IMR-90 (cell line): ENCODE results near the gene PLEKHH1. TPM values are rescaled to one million over a fixed set of nuclear protein-coding genes. Genes with fewer than 3 reads are reported as not detected.

Experiments used
- ATAC-seq: fragments of 200-7000 bp; cut with Tn5 transposase; 2 replicates; pipeline ENCODE4 v1.9.1; 2020; ENCODE audit warnings: low read depth, mild to moderate bottlenecking, moderate library complexity
- BruUV-seq: library from RNA; stranded (reverse); fragments of 400-500 nt; replicated peaks from 2 replicates; lab custom pipeline; 2021; lab: Mats Ljungman, UMichigan
- CTCF ChIA-PET: fragments of 300-600 bp; formaldehyde crosslinking; extraction: SDS; loops from one replicate; lab custom pipeline; 2021; ENCODE audit warnings: antibody characterized with exemption; lab: Yijun Ruan, JAX
- POLR2A ChIA-PET: fragments of 300-600 bp; sonication (Branson Sonifier 250); formaldehyde crosslinking; loops from one replicate; lab custom pipeline; 2022; ENCODE audit warnings: antibody characterized with exemption; ENCODE audit not compliant: unreplicated experiment; lab: Charles Lee
- DNase-seq: peaks from one replicate; pipeline ENCODE4 v3.0.0; 2013
- H2AFZ ChIP-seq: replicated peaks from 2 replicates; pipeline ENCODE3; 2013; ENCODE audit warnings: low read length, mild to moderate bottlenecking; ENCODE audit not compliant: poor library complexity
- H2AK5ac ChIP-seq: 2 replicates; pipeline ENCODE4 v1.6.1; 2013; ENCODE audit warnings: low read depth, low read length, inconsistent platforms
- H2AK9ac ChIP-seq: replicated peaks from 2 replicates; pipeline ENCODE3; 2013; ENCODE audit warnings: mild to moderate bottlenecking, low read depth, low read length, moderate library complexity; ENCODE audit not compliant: poor library complexity
- H2BK120ac ChIP-seq: 2 replicates; pipeline ENCODE4 v1.6.1; 2013; ENCODE audit warnings: low read depth, low read length, inconsistent platforms
- H2BK15ac ChIP-seq: 3 replicates; pipeline ENCODE4 v1.6.1; 2013; ENCODE audit warnings: low read depth, low read length, inconsistent platforms
- H2BK20ac ChIP-seq: 2 replicates; pipeline ENCODE4 v1.6.1; 2013; ENCODE audit warnings: low read depth, mild to moderate bottlenecking, inconsistent platforms, low read length, moderate library complexity
- H2BK5ac ChIP-seq: 2 replicates; pipeline ENCODE4 v1.6.1; 2013; ENCODE audit warnings: mild to moderate bottlenecking, low read depth, low read length, inconsistent platforms; ENCODE audit not compliant: poor library complexity, severe bottlenecking
- H3K14ac ChIP-seq: replicated peaks from 2 replicates; pipeline ENCODE4 v1.6.1; 2013; ENCODE audit warnings: low read depth, low read length, inconsistent platforms
- H3K18ac ChIP-seq: 2 replicates; pipeline ENCODE4 v1.6.1; 2013; ENCODE audit warnings: low read depth, low read length, control low read depth
- H3K23ac ChIP-seq: 2 replicates; pipeline ENCODE4 v1.6.1; 2013; ENCODE audit warnings: low read depth, low read length, inconsistent platforms
- H3K27ac ChIP-seq: 2 replicates; pipeline ENCODE4 v1.5.1; 2013; ENCODE audit warnings: mild to moderate bottlenecking, control low read depth, low read length; ENCODE audit not compliant: insufficient read depth
- H3K27me3 ChIP-seq: 2 replicates; pipeline ENCODE4 v1.6.1; 2013; ENCODE audit warnings: low read length; ENCODE audit not compliant: control insufficient read depth, insufficient read depth
- H3K36me3 ChIP-seq: 2 replicates; pipeline ENCODE4 v1.6.1; 2013; ENCODE audit warnings: low read length, mixed read lengths; ENCODE audit not compliant: control insufficient read depth, insufficient read depth
- H3K4ac ChIP-seq: 2 replicates; pipeline ENCODE4 v1.6.1; 2013; ENCODE audit warnings: low read depth, low read length, inconsistent platforms
- H3K4me1 ChIP-seq: 2 replicates; pipeline ENCODE4 v1.6.1; 2013; ENCODE audit warnings: low read length, mixed read lengths; ENCODE audit not compliant: control insufficient read depth, insufficient read depth
- H3K4me2 ChIP-seq: 2 replicates; pipeline ENCODE4 v1.6.1; 2013; ENCODE audit warnings: low read depth, mild to moderate bottlenecking, control low read depth, low read length, moderate library complexity
- H3K4me3 ChIP-seq: 2 replicates; pipeline ENCODE4 v1.5.1; 2013; ENCODE audit warnings: low read depth, mild to moderate bottlenecking, control low read depth, low read length, moderate library complexity; ENCODE audit not compliant: insufficient read depth
- H3K56ac ChIP-seq: 2 replicates; pipeline ENCODE4 v1.6.1; 2013; ENCODE audit warnings: low read length, inconsistent platforms; ENCODE audit not compliant: insufficient read depth; ENCODE audit errors: extremely low read depth
- H3K79me1 ChIP-seq, 2 experiments: 2 replicates each; pipeline ENCODE4 v1.6.1; 2013; ENCODE audit warnings: low read length in 2 of 2, inconsistent platforms in 1 of 2, low read depth in 1 of 2
- H3K9ac ChIP-seq: 2 replicates; pipeline ENCODE4 v1.6.1; 2013; ENCODE audit warnings: low read depth, low read length, control low read depth
- H3K9me1 ChIP-seq: 2 replicates; pipeline ENCODE4 v1.6.1; 2013; ENCODE audit warnings: low read length, inconsistent platforms; ENCODE audit not compliant: insufficient read depth
- H3K9me3 ChIP-seq: 2 replicates; pipeline ENCODE4 v1.6.1; 2013; ENCODE audit warnings: low read length; ENCODE audit not compliant: control insufficient read depth, insufficient read depth
- H4K20me1 ChIP-seq: 2 replicates; pipeline ENCODE4 v1.6.1; 2013; ENCODE audit warnings: low read length, inconsistent platforms; ENCODE audit not compliant: insufficient read depth
- H4K5ac ChIP-seq: 2 replicates; pipeline ENCODE4 v1.6.1; 2013; ENCODE audit warnings: mild to moderate bottlenecking, low read depth, low read length, control low read depth
- H4K8ac ChIP-seq, 2 experiments: 2 replicates each; pipeline ENCODE4 v1.6.1; 2013; ENCODE audit warnings: low read depth in 2 of 2, low read length in 2 of 2, control low read depth in 1 of 2, inconsistent platforms in 1 of 2
- H4K91ac ChIP-seq: 2 replicates; pipeline ENCODE4 v1.6.1; 2013; ENCODE audit warnings: low read depth, low read length, inconsistent platforms; ENCODE audit not compliant: insufficient read depth
- CEBPB ChIP-seq: IDR thresholded peaks from 2 replicates; pipeline ENCODE4 v1.6.1; 2012; ENCODE audit warnings: low read depth, low read length, improper control_type of control experiment
- CHD1 ChIP-seq: IDR thresholded peaks from 2 replicates; pipeline ENCODE4 v1.6.1; 2012; ENCODE audit warnings: low read depth, low read length, improper control_type of control experiment
- ELK1 ChIP-seq: fragments of 150-350 bp; IDR thresholded peaks from 2 replicates; pipeline ENCODE4 v1.6.1; 2016; ENCODE audit warnings: low read depth, mild to moderate bottlenecking, low read length, moderate library complexity, borderline replicate concordance
- MAFK ChIP-seq: IDR thresholded peaks from 2 replicates; pipeline ENCODE4 v1.6.1; 2012; ENCODE audit warnings: low read depth, low read length, improper control_type of control experiment
- MAZ ChIP-seq: IDR thresholded peaks from 2 replicates; pipeline ENCODE4 v1.6.1; 2012; ENCODE audit warnings: low read depth, mild to moderate bottlenecking, low read length, improper control_type of control experiment, moderate library complexity, borderline replicate concordance
- MXI1 ChIP-seq: IDR thresholded peaks from 2 replicates; pipeline ENCODE4 v1.6.1; 2012; ENCODE audit warnings: low read depth, mild to moderate bottlenecking, low read length, moderate library complexity, borderline replicate concordance
- NFE2L2 ChIP-seq: fragments of 150-350 bp; IDR thresholded peaks from 2 replicates; pipeline ENCODE4 v1.6.1; 2016; ENCODE audit warnings: low read depth, mild to moderate bottlenecking, low read length
- RAD21 ChIP-seq: IDR thresholded peaks from 2 replicates; pipeline ENCODE4 v1.6.1; 2012; ENCODE audit warnings: low read length, improper control_type of control experiment
- RCOR1 ChIP-seq: IDR thresholded peaks from 2 replicates; pipeline ENCODE4 v1.6.1; 2012; ENCODE audit warnings: mild to moderate bottlenecking, low read length, improper control_type of control experiment; ENCODE audit not compliant: insufficient replicate concordance
- RFX5 ChIP-seq: IDR thresholded peaks from 2 replicates; pipeline ENCODE4 v1.8.0; 2012; ENCODE audit warnings: low read depth, mild to moderate bottlenecking, low read length, moderate library complexity
- SMC3 ChIP-seq: fragments of 150-350 bp; IDR thresholded peaks from 2 replicates; pipeline ENCODE4 v1.6.1; 2016; ENCODE audit warnings: low read depth, mild to moderate bottlenecking, antibody characterized with exemption, low read length, moderate library complexity
- USF2 ChIP-seq: fragments of 150-350 bp; IDR thresholded peaks from 2 replicates; pipeline ENCODE4 v1.6.1; 2017; ENCODE audit warnings: mild to moderate bottlenecking, antibody characterized with exemption, low read length, low read depth
- WGBS, 2 experiments: methylation state at CpG; one replicate each; pipeline versions ENCODE4 v1.1.5 to v1.1.7; 2013; ENCODE audit warnings: missing lambda C conversion rate in 2 of 2; ENCODE audit not compliant: insufficient read length in 1 of 2; ENCODE audit errors: extremely low coverage in 2 of 2; 5-methylcytosine and 5-hydroxymethylcytosine counted together
- dilution Hi-C: fragments of 300-500 bp; cut with HindIII; formaldehyde crosslinking; loops from one replicate; pipeline ENCODE4 v1.14.3; 2018; ENCODE audit warnings: low sequenced_read_pairs; ENCODE audit not compliant: unreplicated experiment
- in situ Hi-C: fragments of 300-500 bp; cut with MboI; formaldehyde crosslinking; loops from 3 replicates; pipeline ENCODE4 v1.14.3; 2019; ENCODE audit warnings: low sequenced_read_pairs, inconsistent platforms, mixed read lengths
- intact Hi-C: fragments of 100-400 bp; cut with micrococcal nuclease; formaldehyde crosslinking; loops from 2 replicates; pipeline ENCODE4 v1.10.0; 2022
- polyA plus RNA-seq, 3 experiments: library from polyadenylated mRNA; depleted of rRNA; stranded (reverse); fragments of >200 nt; gene quantifications; 2 replicates each; pipeline ENCODE4 v1.2.3, GENCODE V29; 2012; ENCODE audit warnings: low replicate concordance in 1 of 3
- total RNA-seq: library from RNA; depleted of rRNA; stranded (reverse); fragments of >200 nt; gene quantifications from 2 replicates; pipeline ENCODE4 v1.2.3, GENCODE V29; 2012

PLEKHH1 gene
- total and polyA plus RNA-seq, 2 of the 4 experiments (the other 2 are of a cell fraction) = under 0.01 to 0.34 TPM

GRCh38 chr14:67574156-67574555 lies 41.1 kb downstream of the PLEKHH1 start:
- no peak overlapping the region for H2BK20ac ChIP-seq
- no peak overlapping the region for H3K56ac ChIP-seq
- no peaks in the 10 kb centered on the region for H3K79me1 ChIP-seq
- H3K23ac ChIP-seq = no peak overlapping the region
- no peak overlapping the region for H3K4me3 ChIP-seq
- no peaks in the 10 kb centered on the region for H4K20me1 ChIP-seq
- TF ChIP-seq NFE2L2 = no peak
- no peak for TF ChIP-seq MXI1
- no peak for TF ChIP-seq RFX5
- no peak for TF ChIP-seq SMC3
- no peak for TF ChIP-seq RAD21
- no peak for TF ChIP-seq ELK1
- no peak for TF ChIP-seq CEBPB
- no peak for TF ChIP-seq MAZ
- no peak for TF ChIP-seq MAFK
- no peak for TF ChIP-seq CHD1
- no peak for TF ChIP-seq RCOR1
- no peak for TF ChIP-seq USF2
- H2BK15ac ChIP-seq = no peak overlapping the region
- ChIA-PET CTCF (no interaction called here), POLR2A (no interaction called here)
- H3K27ac ChIP-seq = no peak overlapping the region
- no peaks in the 10 kb centered on the region for H3K36me3 ChIP-seq
- H3K4me1 ChIP-seq = no peaks in the 10 kb centered on the region
- no peaks in the 10 kb centered on the region for H3K9me3 ChIP-seq
- H4K91ac ChIP-seq = no peak overlapping the region
- H2AK5ac ChIP-seq = no peak overlapping the region
- H3K9ac ChIP-seq = no peak overlapping the region
- no peak overlapping the region for H2BK120ac ChIP-seq
- H3K14ac ChIP-seq = no peak overlapping the region
- H3K4ac ChIP-seq = no peak overlapping the region
- H4K8ac ChIP-seq = no peak overlapping the region
- WGBS, 2 experiments = 80% methylated on average over 2 of the region's 14 CpGs; no CpG with 5 or more reads in 1 of the 2 experiments
- H3K4me2 ChIP-seq = no peak overlapping the region
- no peak overlapping the region for H2AFZ ChIP-seq
- dilution Hi-C loops = no loop called here
- no peak overlapping the region for H2BK5ac ChIP-seq
- no peak overlapping the region for H4K5ac ChIP-seq
- no TSS peak for BruUV-seq
- DNase-seq = no peak
- intact Hi-C loops = no loop called here
- in situ Hi-C loops = no loop called here
- no peak for ATAC-seq
- H3K27me3 ChIP-seq = peaks cover 6% of the 10 kb centered on the region
- no peak overlapping the region for H3K18ac ChIP-seq
- 0 out of 2 replicates have a peak, but pooled peaks cover 3% of the 10 kb centered on the region for H3K9me1 ChIP-seq
- H2AK9ac ChIP-seq = no peak overlapping the region
